K562 (cell line): ENCODE results near the gene CAPZB. TPM values are rescaled to one million over a fixed set of nuclear protein-coding genes. Genes with fewer than 3 reads are reported as not detected.

ENCODE experiments used
- ATF1 ChIP-seq, 2 experiments: fragments of 450-650 bp in 1 of 2; IDR thresholded peaks; 2 replicates each; pipeline ENCODE4 v1.6.1; 2016; ENCODE audit warnings: missing compliant biosample characterization in 1 of 2, missing genetic modification characterization in 1 of 2
- BCLAF1 ChIP-seq, 2 experiments: fragments of 450-650 bp in 1 of 2; IDR thresholded peaks; 2 replicates each; pipeline ENCODE4 v1.6.1; 2011 to 2017; ENCODE audit warnings: low read depth in 2 of 2, antibody characterized with exemption in 1 of 2, borderline replicate concordance in 1 of 2, low read length in 1 of 2, mild to moderate bottlenecking in 1 of 2, mixed read lengths in 1 of 2; ENCODE audit not compliant: control insufficient read depth in 1 of 2
- BHLHE40 ChIP-seq: IDR thresholded peaks from 2 replicates; pipeline ENCODE4 v1.6.1; 2011; ENCODE audit warnings: low read length, improper control_type of control experiment
- FOXA1 ChIP-seq: fragments of 450-650 bp; IDR thresholded peaks from 2 replicates; pipeline ENCODE4 v1.6.1; 2016; ENCODE audit warnings: mild to moderate bottlenecking, borderline replicate concordance
- FOXJ2 ChIP-seq: fragments of 200-800 bp; sonication (Bioruptor generic); IDR thresholded peaks from 2 replicates; pipeline ENCODE4 v1.6.1; 2016; ENCODE audit warnings: missing genetic modification characterization, missing compliant biosample characterization
- HDGF ChIP-seq: fragments of 450-650 bp; IDR thresholded peaks from 2 replicates; pipeline ENCODE4 v1.6.1; 2016
- HNRNPL ChIP-seq: fragments of 200-400 bp; formaldehyde crosslinking; IDR thresholded peaks from 2 replicates; pipeline ENCODE4 v1.6.1; 2017; ENCODE audit warnings: low read depth, mild to moderate bottlenecking, low read length
- JUNB ChIP-seq: fragments of 450-650 bp; formaldehyde crosslinking; conservative IDR thresholded peaks from 2 replicates; pipeline ENCODE4 v1.4.0; 2020; ENCODE audit warnings: mild to moderate bottlenecking
- MAX ChIP-seq: sonication (generic); formaldehyde crosslinking; IDR thresholded peaks from 2 replicates; pipeline ENCODE4 v1.9.0; 2022; ENCODE audit warnings: mild to moderate bottlenecking, missing genetic modification reagents
- MCM2 ChIP-seq: fragments of 450-650 bp; IDR thresholded peaks from 2 replicates; pipeline ENCODE4 v1.6.1; 2017; ENCODE audit warnings: low read depth, mild to moderate bottlenecking
- MED1 ChIP-seq: sonication (generic); formaldehyde crosslinking; IDR thresholded peaks from 2 replicates; pipeline ENCODE4 v1.8.1; 2023; ENCODE audit warnings: missing genetic modification reagents, borderline replicate concordance
- NCOA2 ChIP-seq, 2 experiments: fragments of 450-650 bp; IDR thresholded peaks; 2 replicates each; pipeline ENCODE4 v1.6.1; 2018; ENCODE audit warnings: mild to moderate bottlenecking in 2 of 2, moderate library complexity in 1 of 2; ENCODE audit not compliant: partially characterized antibody in 2 of 2
- POLR2A ChIP-seq: fragments of 450-650 bp; conservative IDR thresholded peaks from 2 replicates; pipeline ENCODE4 v1.6.1; 2016
- RFX1 ChIP-seq: fragments of 450-650 bp; IDR thresholded peaks from 2 replicates; pipeline ENCODE4 v1.6.1; 2016; ENCODE audit warnings: mild to moderate bottlenecking, moderate library complexity
- RNF2 ChIP-seq: sonication (generic); IDR thresholded peaks from 2 replicates; pipeline ENCODE4 v1.6.1; 2016
- RUNX1 ChIP-seq: sonication (generic); IDR thresholded peaks from 2 replicates; pipeline ENCODE4 v1.6.1; 2016; ENCODE audit warnings: antibody characterized with exemption, low read depth
- SMAD2 ChIP-seq: fragments of 150-350 bp; IDR thresholded peaks from 2 replicates; pipeline ENCODE4 v1.6.1; 2014; ENCODE audit warnings: low read depth, mild to moderate bottlenecking, low read length
- STAT5B ChIP-seq: fragments of 250-450 bp; sonication (Bioruptor Pico); IDR thresholded peaks from 2 replicates; pipeline ENCODE4 v1.8.0; 2021; ENCODE audit warnings: mild to moderate bottlenecking, inconsistent platforms
- TCF3 ChIP-seq: sonication (generic); formaldehyde crosslinking; IDR thresholded peaks from 2 replicates; pipeline ENCODE4 v1.4.0; 2020; ENCODE audit warnings: mild to moderate bottlenecking, missing genetic modification reagents
- YBX1 ChIP-seq: fragments of 450-650 bp; IDR thresholded peaks from 2 replicates; pipeline ENCODE4 v1.7.1; 2016; ENCODE audit warnings: mild to moderate bottlenecking
- ZBED1 ChIP-seq: IDR thresholded peaks from 2 replicates; pipeline ENCODE4 v1.6.1; 2014
- ZBTB12 ChIP-seq: fragments of 250-450 bp; sonication (Bioruptor Pico); IDR thresholded peaks from 2 replicates; pipeline ENCODE4 v1.4.0; 2020
- ZC3H4 ChIP-seq: sonication (generic); formaldehyde crosslinking; IDR thresholded peaks from 2 replicates; pipeline ENCODE4 v1.9.0; 2021; ENCODE audit warnings: missing genetic modification reagents, borderline replicate concordance
- ZFP1 ChIP-seq: fragments of 450-650 bp; formaldehyde crosslinking; IDR thresholded peaks from 2 replicates; pipeline ENCODE4 v1.4.0; 2020; ENCODE audit warnings: mild to moderate bottlenecking, mixed read lengths
- ZNF445 ChIP-seq: fragments of 250-450 bp; sonication (Bioruptor Pico); IDR thresholded peaks from 2 replicates; pipeline ENCODE4 v1.4.0; 2020; ENCODE audit warnings: low read depth, mild to moderate bottlenecking, moderate library complexity
- ZNF589 ChIP-seq: fragments of 200-800 bp; sonication (Bioruptor generic); IDR thresholded peaks from 2 replicates; pipeline ENCODE4 v1.6.1; 2016; ENCODE audit warnings: low read depth, missing genetic modification characterization, missing compliant biosample characterization
- ZNF77 ChIP-seq: fragments of 250-450 bp; sonication (Bioruptor Pico); IDR thresholded peaks from 2 replicates; pipeline ENCODE4 v1.5.0; 2020
- polyA plus RNA-seq, 8 experiments: library from polyadenylated mRNA; depleted of rRNA in 4 of 8; stranded (reverse) in 5 of 8; unstranded in 3 of 8; fragments of >200 nt; fragmentation: Nextera tagmentation in 2 of 8; fragmentation: Illumina TruSeq in 1 of 8; extraction: Ambion mirVana in 2 of 8; extraction: Trizol in 1 of 8; gene quantifications; 2 replicates each; pipeline versions ENCODE4 v1.2.1 to v1.2.3, GENCODE V29; 2011 to 2014; ENCODE audit warnings: inconsistent platforms in 1 of 8, missing spikeins in 1 of 8
- total RNA-seq, 7 experiments: library from RNA; depleted of rRNA in 6 of 7; stranded (reverse); fragments of >200 nt in 6 of 7; fragmentation: Illumina TruSeq in 2 of 7; extraction: Trizol in 2 of 7; gene quantifications; 2 replicates each; pipeline versions ENCODE4 v1.2.1 to v1.2.3, GENCODE V29; 2011 to 2021; ENCODE audit warnings: low replicate concordance in 1 of 7
- TF ChIP-seq, protein P1 (sequence below): sonication (generic); formaldehyde crosslinking; IDR thresholded peaks from 2 replicates; pipeline ENCODE4 v1.8.1; 2022; ENCODE audit warnings: missing genetic modification reagents

The CAPZB gene
- total and polyA plus RNA-seq, 9 of the 15 experiments (the other 6 are each of a cell fraction or from before 2014, with no cell fraction given), result 57.6 to 297 (median 125) TPM

DNA sequence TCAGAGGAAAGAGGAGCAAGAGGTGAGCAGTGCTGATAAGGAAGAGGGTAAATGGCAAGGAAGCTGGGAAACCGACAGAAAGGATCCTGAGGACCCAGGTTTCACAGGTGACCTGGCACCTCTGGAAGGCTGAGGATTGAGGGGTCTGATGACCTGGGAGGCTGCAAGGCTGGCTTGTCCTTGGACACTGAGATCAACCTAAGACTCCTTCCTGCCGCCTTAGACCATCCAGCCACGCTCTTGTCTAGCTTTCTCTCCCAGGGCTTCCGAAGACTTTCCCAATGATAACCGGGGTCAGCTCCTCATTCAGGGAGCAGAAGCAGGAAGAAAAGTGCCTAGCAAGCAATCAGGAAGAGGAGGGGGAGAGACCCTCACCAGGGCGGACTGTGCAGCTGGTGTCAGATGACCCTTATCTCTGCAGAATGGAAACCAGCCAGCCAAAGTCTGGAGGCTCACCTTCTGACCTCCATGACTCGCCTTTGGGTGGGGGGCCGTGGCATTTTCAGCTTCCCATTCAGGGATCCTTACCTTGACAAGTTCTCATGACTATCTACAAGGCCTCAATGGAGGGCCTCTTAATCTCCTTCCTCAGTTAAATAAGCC is 77.7 kb downstream of the CAPZB start (continued):
- TF ChIP-seq ZNF445 (CRISPR knock-in tag), result no peak
- TF ChIP-seq FOXA1, result no peak
- no peak for TF ChIP-seq MED1 (CRISPR knock-in tag)
- no peak for TF ChIP-seq JUNB (CRISPR knock-in tag)
- TF ChIP-seq MCM2, result no peak
- no peak for TF ChIP-seq ZNF589 (CRISPR knock-in tag)
- no peak for TF ChIP-seq STAT5B (CRISPR knock-in tag)
- TF ChIP-seq FOXJ2 (tag), result no peak
- TF ChIP-seq HDGF, result no peak
- TF ChIP-seq HNRNPL, result no peak
- no peak for TF ChIP-seq YBX1
- no peak for TF ChIP-seq ZC3H4 (CRISPR knock-in tag)
- no peak for TF ChIP-seq NCOA2 (IDR thresholded peaks at IDR 0.05; ENCODE audit: partially characterized antibody in 2 of 2)
- TF ChIP-seq ZNF77 (CRISPR knock-in tag), result no peak
- no peak for TF ChIP-seq RNF2
- TF ChIP-seq TCF3 (CRISPR knock-in tag), result peak; percentile 92
- TF ChIP-seq ZBED1, result no peak
- TF ChIP-seq POLR2A, result no peak
- TF ChIP-seq ZFP1, result no peak
- no peak for TF ChIP-seq RFX1
- peak; percentile 4; the same call in 1 of the 2 replicates for TF ChIP-seq BHLHE40
- TF ChIP-seq RUNX1, result no peak; the same call in 1 of the 2 replicates
- no peak for TF ChIP-seq BCLAF1 (IDR thresholded peaks at IDR 0.05; ENCODE audit: borderline replicate concordance in 1 of 2, control insufficient read depth in 1 of 2, low read depth in 2 of 2, low read length in 1 of 2)
- TF ChIP-seq MAX (CRISPR knock-in tag), result no peak
- TF ChIP-seq SMAD2, result no peak
- TF ChIP-seq ATF1 (CRISPR knock-in tag; IDR thresholded peaks at IDR 0.05), result no peak
- no peak for TF ChIP-seq ATF1 (tag; IDR thresholded peaks at IDR 0.05)
- TF ChIP-seq, protein P1, sequence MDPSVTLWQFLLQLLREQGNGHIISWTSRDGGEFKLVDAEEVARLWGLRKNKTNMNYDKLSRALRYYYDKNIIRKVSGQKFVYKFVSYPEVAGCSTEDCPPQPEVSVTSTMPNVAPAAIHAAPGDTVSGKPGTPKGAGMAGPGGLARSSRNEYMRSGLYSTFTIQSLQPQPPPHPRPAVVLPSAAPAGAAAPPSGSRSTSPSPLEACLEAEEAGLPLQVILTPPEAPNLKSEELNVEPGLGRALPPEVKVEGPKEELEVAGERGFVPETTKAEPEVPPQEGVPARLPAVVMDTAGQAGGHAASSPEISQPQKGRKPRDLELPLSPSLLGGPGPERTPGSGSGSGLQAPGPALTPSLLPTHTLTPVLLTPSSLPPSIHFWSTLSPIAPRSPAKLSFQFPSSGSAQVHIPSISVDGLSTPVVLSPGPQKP (CRISPR knock-in tag), result no peak
- no peak; the same call in 1 of the 2 replicates for TF ChIP-seq ZBTB12
